NT2/D1 (cell line): Measurements from ENCODE around the gene PFKFB3.

Experiments used
- SUZ12 ChIP-seq: IDR thresholded peaks from 2 replicates; pipeline ENCODE4 v1.6.1; 2011; ENCODE audit not compliant: insufficient read length, insufficient read depth; ENCODE audit errors: extremely low read depth
- YY1 ChIP-seq: IDR thresholded peaks from 2 replicates; pipeline ENCODE4 v1.6.1; 2011; ENCODE audit not compliant: insufficient read length, insufficient read depth
- ZNF274 ChIP-seq: IDR thresholded peaks from 2 replicates; pipeline ENCODE4 v1.6.1; 2011; ENCODE audit warnings: mild to moderate bottlenecking, low read depth, low read length

DNA sequence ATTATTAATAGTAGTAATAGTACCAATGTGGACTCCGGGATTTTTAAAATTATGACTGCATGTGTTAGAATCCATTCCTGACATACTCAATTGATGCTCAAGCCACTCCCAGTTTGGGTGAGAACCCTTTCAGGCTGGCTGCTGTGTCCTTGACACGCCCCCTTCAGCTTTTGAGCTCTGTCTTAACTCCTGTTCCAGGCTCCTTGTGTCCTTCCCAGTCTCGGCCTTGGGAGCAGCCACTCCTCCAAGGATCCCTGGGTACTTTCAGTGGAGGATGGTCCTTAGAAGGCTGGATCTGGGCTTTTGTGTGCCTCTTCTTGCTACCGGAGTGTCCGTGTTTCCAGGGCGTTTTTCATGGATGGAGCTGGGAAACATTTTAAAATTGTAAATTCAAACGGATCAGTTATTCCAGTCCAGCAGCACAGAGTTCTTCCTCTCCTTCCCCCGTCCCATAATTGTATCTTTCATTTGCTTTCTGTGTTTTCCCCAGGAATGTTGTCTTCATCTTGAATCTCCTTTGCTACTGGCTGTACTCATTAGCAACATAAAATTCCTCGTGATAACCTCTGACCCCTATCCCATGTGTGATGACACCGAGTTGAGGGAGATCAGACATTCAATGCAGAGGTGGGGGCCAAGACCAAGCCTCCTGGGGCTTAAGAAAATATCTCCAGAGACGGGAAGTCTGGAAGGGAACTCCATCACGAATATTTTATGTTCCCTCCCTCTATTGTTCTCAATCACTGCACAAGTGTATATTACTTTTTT is 40.0 kb upstream of the PFKFB3 start:
- TF ChIP-seq SUZ12 (no peak), YY1 (no peak), ZNF274 (no peak)
